Smooth muscle cell (in vitro differentiated cells): ENCODE measurements around the gene PLA2G4D. TPM values are rescaled to one million over a fixed set of nuclear protein-coding genes. Genes with fewer than 3 reads are reported as not detected.

Experiments
- DNase-seq: peaks from one replicate; lab custom pipeline; 2025; ENCODE audit not compliant: unreplicated experiment; lab: John Stamatoyannopoulos, UW
- H2AFZ ChIP-seq: fragments of 200-600 bp; sonication (generic); 2 replicates; pipeline ENCODE4 v1.6.0; 2016; ENCODE audit warnings: antibody characterized with exemption, low read depth, mild to moderate bottlenecking
- H3F3A ChIP-seq: fragments of 200-600 bp; sonication (generic); 2 replicates; pipeline ENCODE4 v1.6.0; 2017; ENCODE audit warnings: antibody characterized with exemption, low read depth
- H3K27ac ChIP-seq: fragments of 200-600 bp; sonication (generic); 2 replicates; pipeline ENCODE4 v1.5.1; 2016; ENCODE audit warnings: low read depth, mild to moderate bottlenecking
- H3K27me3 ChIP-seq: fragments of 200-600 bp; sonication (generic); 2 replicates; pipeline ENCODE4 v1.6.1; 2016; ENCODE audit warnings: low read depth, mild to moderate bottlenecking
- H3K36me3 ChIP-seq: fragments of 200-600 bp; sonication (generic); 2 replicates; pipeline ENCODE4 v1.5.1; 2016; ENCODE audit warnings: low read depth
- H3K4me1 ChIP-seq: fragments of 200-600 bp; sonication (generic); 2 replicates; pipeline ENCODE4 v1.5.1; 2016; ENCODE audit warnings: low read depth
- H3K4me2 ChIP-seq: fragments of 200-600 bp; sonication (generic); 2 replicates; pipeline ENCODE4 v1.6.0; 2016; ENCODE audit warnings: mild to moderate bottlenecking
- H3K4me3 ChIP-seq: fragments of 200-600 bp; sonication (generic); 2 replicates; pipeline ENCODE4 v1.5.1; 2016; ENCODE audit warnings: mild to moderate bottlenecking
- H3K79me2 ChIP-seq: fragments of 200-600 bp; sonication (generic); 2 replicates; pipeline ENCODE4 v1.6.0; 2016; ENCODE audit warnings: low read depth, mild to moderate bottlenecking
- H3K9ac ChIP-seq: fragments of 200-600 bp; sonication (generic); 2 replicates; pipeline ENCODE4 v1.6.0; 2016; ENCODE audit warnings: low read depth
- H3K9me3 ChIP-seq: fragments of 200-600 bp; sonication (generic); replicated peaks from 2 replicates; pipeline ENCODE4 v1.5.1; 2016; ENCODE audit warnings: low read depth
- H4K20me1 ChIP-seq: fragments of 200-600 bp; sonication (generic); 2 replicates; pipeline ENCODE4 v1.6.0; 2016; ENCODE audit warnings: low read depth
- WGBS: methylation state at CpG from one replicate; pipeline ENCODE4 v1.1.7; 2016; ENCODE audit warnings: low lambda C conversion rate; 5-methylcytosine and 5-hydroxymethylcytosine counted together
- polyA plus RNA-seq: library from polyadenylated mRNA; unstranded; fragments of >200 nt; fragmentation: Nextera tagmentation; extraction: Ambion mirVana; gene quantifications from 2 replicates; pipeline ENCODE4 v1.2.1, GENCODE V29; 2016
- total RNA-seq: library from RNA; depleted of rRNA; stranded (reverse); fragments of >200 nt; gene quantifications from 2 replicates; pipeline ENCODE4 v1.2.3, GENCODE V29; 2014
- TF ChIP-seq, protein P1 (sequence below): fragments of 200-600 bp; sonication (generic); IDR thresholded peaks from 2 replicates; pipeline ENCODE4 v1.5.1; 2017; ENCODE audit warnings: borderline replicate concordance, mild to moderate bottlenecking, antibody characterized with exemption; ENCODE audit not compliant: insufficient read depth, poor library complexity, severe bottlenecking

Gene PLA2G4D
- total and polyA plus RNA-seq, 2 experiments from 2014 or later: 0.17 to 0.36 TPM

DNA sequence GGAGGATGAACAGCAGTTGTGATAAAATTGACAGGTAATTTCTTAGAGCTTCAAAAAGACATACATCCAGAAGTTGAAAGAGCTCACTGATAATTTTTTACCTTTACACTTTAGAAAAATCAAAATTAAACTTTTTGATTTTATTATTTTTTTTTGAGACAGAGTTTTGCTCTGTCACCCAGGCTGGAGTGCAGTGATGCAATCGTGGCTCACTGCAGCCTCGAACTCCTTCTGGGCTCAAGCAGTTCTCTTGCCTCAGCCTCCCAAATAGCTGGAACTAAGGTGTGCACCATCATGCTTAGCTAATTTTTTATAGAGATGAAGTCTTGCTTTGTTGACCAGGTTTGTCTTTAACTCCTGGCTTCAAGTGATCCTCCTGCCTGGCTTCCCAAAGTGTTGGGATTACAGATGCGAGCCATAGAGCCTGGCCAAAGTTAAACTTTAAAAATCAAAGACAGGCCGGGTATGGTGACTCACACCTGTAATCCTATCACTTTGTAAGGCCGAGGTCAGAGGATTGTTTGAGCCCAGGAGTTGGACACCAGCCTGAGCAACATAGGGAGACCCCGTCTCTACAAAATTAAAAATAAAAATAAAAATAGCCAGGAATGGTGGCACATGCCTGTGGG lies 40.4 kb upstream of the PLA2G4D start:
- no peaks in the 10 kb centered on the region for H3K9me3 ChIP-seq
- no peak overlapping the region for H3K4me2 ChIP-seq
- H2AFZ ChIP-seq: no peak overlapping the region
- H3K36me3 ChIP-seq: no peaks in the 10 kb centered on the region
- DNase-seq: no peak
- no peaks in the 10 kb centered on the region for H3F3A ChIP-seq
- peaks cover 12% of the 10 kb centered on the region for H3K27me3 ChIP-seq
- H3K4me1 ChIP-seq: no peaks in the 10 kb centered on the region
- WGBS: 76% methylated on average over 6 of the region's 6 CpGs
- H3K9ac ChIP-seq: no peak overlapping the region
- H3K79me2 ChIP-seq: no peaks in the 10 kb centered on the region
- no peak overlapping the region for H3K27ac ChIP-seq
- H4K20me1 ChIP-seq: no peaks in the 10 kb centered on the region
- TF ChIP-seq, protein P1, sequence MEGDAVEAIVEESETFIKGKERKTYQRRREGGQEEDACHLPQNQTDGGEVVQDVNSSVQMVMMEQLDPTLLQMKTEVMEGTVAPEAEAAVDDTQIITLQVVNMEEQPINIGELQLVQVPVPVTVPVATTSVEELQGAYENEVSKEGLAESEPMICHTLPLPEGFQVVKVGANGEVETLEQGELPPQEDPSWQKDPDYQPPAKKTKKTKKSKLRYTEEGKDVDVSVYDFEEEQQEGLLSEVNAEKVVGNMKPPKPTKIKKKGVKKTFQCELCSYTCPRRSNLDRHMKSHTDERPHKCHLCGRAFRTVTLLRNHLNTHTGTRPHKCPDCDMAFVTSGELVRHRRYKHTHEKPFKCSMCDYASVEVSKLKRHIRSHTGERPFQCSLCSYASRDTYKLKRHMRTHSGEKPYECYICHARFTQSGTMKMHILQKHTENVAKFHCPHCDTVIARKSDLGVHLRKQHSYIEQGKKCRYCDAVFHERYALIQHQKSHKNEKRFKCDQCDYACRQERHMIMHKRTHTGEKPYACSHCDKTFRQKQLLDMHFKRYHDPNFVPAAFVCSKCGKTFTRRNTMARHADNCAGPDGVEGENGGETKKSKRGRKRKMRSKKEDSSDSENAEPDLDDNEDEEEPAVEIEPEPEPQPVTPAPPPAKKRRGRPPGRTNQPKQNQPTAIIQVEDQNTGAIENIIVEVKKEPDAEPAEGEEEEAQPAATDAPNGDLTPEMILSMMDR: no peak
- no peak overlapping the region for H3K4me3 ChIP-seq

DNA sequence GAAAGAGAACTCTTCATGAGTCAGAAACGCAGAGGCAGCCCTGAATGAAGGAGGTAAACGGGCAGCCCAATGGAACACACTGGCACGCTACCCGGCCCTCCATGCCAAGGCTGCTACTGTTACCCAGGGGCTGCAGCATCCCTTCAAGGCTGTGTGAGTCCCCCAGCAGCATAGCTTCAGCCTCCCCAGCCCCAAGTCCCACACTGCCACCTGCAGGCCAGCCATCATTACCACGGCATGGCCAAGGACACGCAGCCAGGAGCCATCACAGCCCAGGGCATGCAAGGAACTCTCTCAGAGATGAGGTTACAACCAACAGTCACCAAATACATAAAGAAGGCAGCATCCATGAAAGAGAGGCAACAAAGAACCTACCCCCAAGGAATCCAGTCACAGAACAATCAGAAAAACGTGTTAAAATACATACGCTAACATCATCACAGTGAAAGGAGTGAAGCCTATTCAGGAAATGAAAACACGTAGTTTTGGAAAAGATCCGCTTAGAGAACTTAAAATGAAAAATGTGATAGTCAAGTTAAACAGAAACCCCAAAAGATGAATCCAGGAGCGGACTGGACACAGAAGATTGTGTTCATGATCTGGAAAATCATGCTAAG lies 39.6 kb upstream of the PLA2G4D start:
- no peak overlapping the region for H3K9ac ChIP-seq
- TF ChIP-seq, protein P1: peak; percentile 43
- no peaks in the 10 kb centered on the region for H3K4me1 ChIP-seq
- H2AFZ ChIP-seq: no peak overlapping the region
- no peak overlapping the region for H3K4me3 ChIP-seq
- H3K27ac ChIP-seq: no peak overlapping the region
- no peaks in the 10 kb centered on the region for H3F3A ChIP-seq
- WGBS: 65% methylated on average over 11 of the region's 11 CpGs
- no peaks in the 10 kb centered on the region for H3K36me3 ChIP-seq
- H3K27me3 ChIP-seq: peaks cover 18% of the 10 kb centered on the region
- no peaks in the 10 kb centered on the region for H4K20me1 ChIP-seq
- no peaks in the 10 kb centered on the region for H3K79me2 ChIP-seq
- H3K4me2 ChIP-seq: no peak overlapping the region
- H3K9me3 ChIP-seq: no peaks in the 10 kb centered on the region
- DNase-seq: no peak

DNA sequence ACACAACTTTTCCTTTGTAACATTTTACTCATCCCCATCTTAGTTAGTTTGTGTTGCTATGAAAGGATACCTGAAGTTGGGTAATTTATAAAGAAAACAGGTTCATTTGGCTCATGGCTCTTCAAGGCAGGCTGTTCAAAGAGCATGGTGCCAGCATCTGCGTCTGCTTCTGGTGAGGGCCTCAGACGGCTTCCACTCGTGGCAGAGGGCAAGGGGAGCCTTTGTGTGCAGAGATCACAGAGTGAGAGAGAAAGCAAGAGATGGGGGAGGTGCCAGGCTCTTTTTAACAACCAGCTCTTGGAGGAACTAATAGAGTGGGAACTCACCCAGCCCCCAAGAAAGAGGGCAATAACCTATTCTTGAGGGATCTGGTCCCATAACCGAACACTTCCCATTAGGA lies 39.0 kb upstream of the PLA2G4D start:
- TF ChIP-seq, protein P1: no peak
- peaks cover 22% of the 10 kb centered on the region for H3K27me3 ChIP-seq
- no peak overlapping the region for H3K4me3 ChIP-seq
- H3K27ac ChIP-seq: no peak overlapping the region
- H3K9me3 ChIP-seq: no peaks in the 10 kb centered on the region
- no peak for DNase-seq
- H4K20me1 ChIP-seq: no peaks in the 10 kb centered on the region
- H3K79me2 ChIP-seq: no peaks in the 10 kb centered on the region
- H3K9ac ChIP-seq: no peak overlapping the region
- 89% methylated on average over 4 of the region's 4 CpGs for WGBS
- H2AFZ ChIP-seq: no peak overlapping the region
- no peaks in the 10 kb centered on the region for H3K36me3 ChIP-seq
- no peak overlapping the region for H3K4me2 ChIP-seq
- no peaks in the 10 kb centered on the region for H3K4me1 ChIP-seq
- no peaks in the 10 kb centered on the region for H3F3A ChIP-seq
